Stimulated activated CD4-positive, alpha-beta T cell treated with anti-CD3 and anti-CD28 coated beads, Interleukin-15, amount 100 ng/mL, for 24 hours (primary cell): Measurements from ENCODE around the gene PSMC3.

Experiments used
- DNase-seq: peaks from one replicate; pipeline ENCODE4 v3.0.0-alpha.2; 2020

PSMC3 gene

GRCh38 chr11:47426062-47426956 lies at the start of gene PSMC3:
Gene PSMC3, minus strand, starts transcription at chr11:47426439. Its CDS starts 160 bp downstream, at chr11:47426279.
- DNase-seq: peak; percentile 100

- DNase-seq: no peak
Observed at GRCh38 chr11:47470671-47471070, 44.4 kb upstream of the PSMC3 start.

DNA sequence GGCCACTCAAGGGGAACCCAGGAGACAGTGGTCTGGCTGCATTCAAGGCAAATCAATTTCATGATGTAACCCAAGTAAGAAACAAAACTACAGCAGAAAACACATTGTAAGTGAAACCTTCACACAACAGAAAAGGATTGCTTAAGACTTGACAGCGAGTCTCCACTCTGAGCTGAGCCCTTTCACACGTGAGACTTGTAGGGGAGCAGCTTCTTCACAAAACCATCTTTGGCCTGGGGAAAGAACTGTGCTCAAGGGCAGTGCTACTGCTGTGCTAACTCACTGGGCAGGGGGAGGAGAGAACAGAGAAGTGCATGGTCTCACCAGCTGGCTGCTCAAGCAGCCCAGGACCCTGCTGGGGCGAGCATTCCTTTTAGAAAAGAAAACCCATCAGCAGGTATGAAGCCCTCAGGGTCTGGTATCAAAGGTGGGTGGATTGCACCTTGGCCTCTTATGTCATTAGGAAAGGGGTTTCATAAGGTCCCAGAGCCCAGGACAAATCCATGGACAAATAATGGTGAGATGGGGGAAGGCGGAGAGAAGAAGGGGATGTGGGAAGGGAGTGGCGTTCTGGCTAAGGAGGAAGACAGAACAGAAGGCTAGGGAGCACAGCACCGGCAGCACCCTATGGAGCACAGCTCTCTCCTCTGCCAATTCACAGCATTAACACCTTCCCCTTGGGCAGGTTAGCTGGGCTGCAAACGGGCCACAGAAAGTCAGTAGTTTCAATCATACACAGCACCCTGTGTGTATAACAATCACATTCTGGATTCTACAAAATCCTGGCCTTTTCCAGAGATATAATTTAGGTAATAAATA lies 43.3 kb upstream of the PSMC3 start:
- no peak for DNase-seq

DNA sequence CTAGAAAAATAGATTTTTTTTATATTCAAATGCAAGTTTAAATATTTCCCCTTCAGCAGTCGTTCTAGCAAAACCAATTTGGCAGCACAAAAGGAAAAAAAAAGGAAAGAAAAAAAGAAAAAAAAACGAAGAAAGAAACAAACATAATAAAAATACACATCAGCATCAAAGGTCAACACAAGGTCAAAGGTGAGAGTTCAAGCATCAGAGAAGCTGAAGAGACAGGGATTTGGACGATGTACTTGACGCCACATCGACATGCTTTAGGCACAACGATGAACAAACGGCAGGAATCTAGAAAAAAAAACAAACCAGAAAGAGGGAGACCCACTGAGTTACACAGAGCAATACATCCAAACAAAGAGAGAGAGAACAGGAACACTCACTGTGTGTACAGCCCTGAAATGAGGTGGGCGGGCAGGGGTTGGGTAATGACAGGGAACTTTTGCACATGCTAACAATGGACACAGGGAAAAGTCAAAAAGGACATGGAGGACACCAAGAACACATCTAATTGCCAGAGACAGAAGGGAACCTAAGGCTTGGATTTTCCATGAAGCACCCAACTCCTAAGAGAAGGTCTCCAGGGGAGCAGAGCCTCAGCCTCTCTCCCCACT lies 42.5 kb upstream of the PSMC3 start:
- DNase-seq: no peak

DNA sequence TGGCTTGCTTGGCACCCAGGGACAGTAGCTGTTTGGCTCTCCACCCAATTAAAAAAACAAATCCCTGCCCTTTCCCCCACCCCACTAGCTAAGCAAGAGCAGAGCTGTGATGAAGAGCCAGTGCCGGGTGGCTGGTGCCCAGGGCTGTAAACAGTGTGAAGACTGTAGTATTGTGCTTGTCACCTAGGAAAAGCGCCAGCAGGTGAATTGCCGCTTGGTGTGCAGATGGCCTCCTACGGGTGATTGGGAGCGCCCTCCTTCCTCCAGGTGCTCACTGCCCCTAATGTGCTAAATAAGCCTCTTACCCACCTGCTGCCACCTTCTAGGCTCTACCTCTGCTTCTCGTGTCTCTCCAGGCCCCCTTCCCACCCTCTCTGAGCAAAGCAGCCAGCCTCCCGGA lies 41.1 kb upstream of the PSMC3 start:
- no peak for DNase-seq

GRCh38 chr11:47466701-47467250 lies 40.5 kb upstream of the PSMC3 start:
- DNase-seq: no peak

DNA sequence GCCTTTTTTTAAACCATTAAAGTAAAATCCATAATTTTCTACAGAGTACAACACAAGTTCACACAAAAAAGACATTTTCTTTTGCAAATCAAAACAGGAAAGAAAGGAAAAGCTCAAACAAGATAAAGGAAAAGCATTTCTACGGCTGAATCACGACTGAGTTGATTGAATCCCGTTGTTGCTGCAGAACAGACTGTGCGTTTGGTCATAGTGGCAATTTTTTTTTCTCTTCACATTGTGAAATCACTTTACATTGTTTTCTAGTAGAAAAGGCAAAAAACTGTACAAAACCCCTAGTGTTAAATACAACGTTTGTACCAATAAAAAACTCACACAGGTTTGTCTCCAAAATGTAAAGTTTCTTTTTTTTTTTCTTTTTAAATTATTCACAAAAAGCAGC lies 40.0 kb upstream of the PSMC3 start:
- no peak for DNase-seq

DNA sequence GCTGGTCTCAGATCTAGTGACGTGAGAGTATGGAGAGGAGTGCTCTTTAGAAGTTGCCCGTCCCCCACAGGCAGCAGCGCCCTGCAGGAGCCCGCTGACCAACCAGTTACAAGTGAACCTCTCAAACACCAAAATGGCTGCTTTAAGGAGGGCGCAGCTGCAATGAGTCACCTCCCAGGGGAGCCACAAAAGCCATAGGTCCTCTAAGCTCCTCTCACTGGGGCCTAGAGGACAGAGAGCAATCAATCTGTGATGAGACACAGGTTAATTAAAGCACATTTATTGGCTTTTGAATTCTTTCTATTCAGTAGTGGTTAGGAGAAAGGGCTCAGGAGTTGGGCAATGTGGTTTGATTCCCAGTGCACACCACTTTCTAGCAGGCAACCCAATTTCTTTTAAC lies 38.2 kb upstream of the PSMC3 start:
- no peak for DNase-seq

DNA sequence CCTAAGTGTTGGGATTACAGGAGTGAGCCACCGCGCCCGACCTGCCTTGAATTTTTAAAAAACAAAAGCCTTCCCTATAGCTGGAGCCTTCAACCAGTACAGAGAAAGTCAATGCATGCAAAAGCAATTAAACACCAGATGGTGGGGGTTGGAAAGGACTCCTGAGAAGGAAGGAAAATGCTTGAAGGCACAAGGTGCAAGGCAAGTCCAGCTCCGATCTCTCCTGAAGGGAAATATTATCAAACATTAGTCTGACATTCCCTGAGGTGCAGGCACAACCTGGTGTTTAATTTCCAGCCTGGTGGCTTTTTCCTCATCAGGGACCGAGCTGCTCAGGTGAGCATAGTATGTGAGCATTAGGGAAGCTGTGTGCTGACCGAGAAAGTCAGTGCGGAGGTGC lies 35.6 kb upstream of the PSMC3 start:
- no peak for DNase-seq

GRCh38 chr11:47460571-47461235 lies 34.5 kb upstream of the PSMC3 start:
- DNase-seq: no peak

GRCh38 chr11:47454258-47454671 lies 28.0 kb upstream of the PSMC3 start:
- DNase-seq: peak; percentile 72

DNA sequence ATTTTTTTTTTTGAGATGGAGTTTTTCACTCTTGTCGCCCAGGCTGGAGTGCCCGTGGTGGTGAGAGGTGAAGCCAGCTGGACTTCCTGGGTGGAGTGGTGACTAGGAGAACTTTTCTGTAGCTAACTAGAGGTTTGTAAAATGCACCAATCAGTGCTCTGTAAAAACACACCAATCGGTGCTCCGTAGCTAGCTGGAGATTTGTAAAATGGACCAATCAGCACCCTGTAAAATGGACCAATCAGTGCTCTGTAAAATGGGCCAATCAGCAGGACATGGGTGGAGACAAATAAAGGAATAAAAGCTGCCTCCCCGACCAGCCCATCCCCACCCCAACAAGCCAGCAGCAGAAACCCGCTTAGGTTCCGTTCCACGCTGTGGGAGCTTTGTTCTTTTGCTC lies 27.1 kb upstream of the PSMC3 start:
- DNase-seq: no peak

- no peak for DNase-seq
Observed at GRCh38 chr11:47451990-47452389, 25.8 kb upstream of the PSMC3 start.

- no peak for DNase-seq
Observed at GRCh38 chr11:47451436-47451835, 25.2 kb upstream of the PSMC3 start.

DNA sequence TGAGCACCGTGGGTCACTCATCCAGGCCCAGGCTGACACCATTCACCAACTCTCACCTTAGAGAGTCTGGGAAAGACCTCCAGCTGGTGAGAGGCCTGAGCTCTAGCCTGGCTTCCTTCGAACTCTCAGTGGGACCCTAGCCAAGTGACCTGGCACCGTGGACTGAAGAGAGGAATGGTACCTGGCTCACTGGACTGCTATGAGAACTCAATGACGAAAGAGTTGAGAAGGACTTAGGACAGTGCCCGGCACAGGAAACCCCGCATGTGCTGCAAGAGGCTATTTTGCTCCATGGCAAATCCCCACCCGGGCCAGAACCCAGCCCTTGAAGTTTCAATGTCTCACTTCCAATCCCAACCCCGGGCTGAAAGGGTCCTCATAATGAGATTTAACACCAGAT lies 23.3 kb upstream of the PSMC3 start:
- DNase-seq: no peak

GRCh38 chr11:47448566-47449427 lies 22.6 kb upstream of the PSMC3 start, which contains the start of gene RAPSN:
Gene RAPSN, minus strand, starts transcription at chr11:47449136. Its CDS starts 172 bp downstream, at chr11:47448964.
- no peak for DNase-seq

DNA sequence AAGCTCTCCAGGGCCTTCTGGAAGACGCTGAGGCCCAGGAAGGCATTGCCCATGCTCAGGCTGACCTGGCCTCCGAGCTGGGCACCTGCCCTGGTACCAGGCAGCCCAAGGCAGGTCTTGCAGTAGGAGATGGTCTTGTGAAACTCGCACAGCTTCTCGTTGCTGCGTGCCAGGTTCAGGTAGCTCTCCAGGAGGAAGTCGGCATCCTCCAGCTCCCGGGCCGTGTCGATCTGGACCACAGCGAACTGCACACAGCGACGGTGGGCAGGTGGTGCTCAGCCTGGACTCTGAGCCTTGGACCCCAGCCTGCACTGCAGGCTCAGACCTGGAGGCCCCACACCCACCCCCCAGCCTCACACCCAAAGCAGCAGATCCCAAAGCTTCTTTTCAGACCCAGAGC lies 21.7 kb upstream of the PSMC3 start:
- no peak for DNase-seq

- DNase-seq: no peak
Observed at GRCh38 chr11:47446833-47447232, 20.6 kb upstream of the PSMC3 start.

DNA sequence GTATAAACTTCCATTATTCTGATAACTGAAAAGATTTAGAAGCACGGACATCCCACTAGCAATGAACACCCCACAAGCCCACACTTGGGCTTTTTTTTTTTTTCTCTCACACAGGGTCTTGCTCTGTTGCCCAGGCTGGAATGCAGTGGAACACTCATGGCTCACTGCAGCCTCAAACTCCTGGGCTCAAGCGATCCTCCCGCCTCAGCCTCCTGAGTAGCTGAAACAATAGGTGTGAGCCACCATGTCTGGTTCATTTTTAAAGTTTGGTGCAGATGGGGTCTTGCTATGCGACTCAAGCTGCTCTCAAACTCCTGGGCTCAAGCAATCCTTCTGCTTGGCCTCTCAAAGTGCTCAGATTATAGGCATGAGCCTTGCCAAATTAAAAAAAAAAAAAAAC lies 19.6 kb upstream of the PSMC3 start:
- DNase-seq: no peak

DNA sequence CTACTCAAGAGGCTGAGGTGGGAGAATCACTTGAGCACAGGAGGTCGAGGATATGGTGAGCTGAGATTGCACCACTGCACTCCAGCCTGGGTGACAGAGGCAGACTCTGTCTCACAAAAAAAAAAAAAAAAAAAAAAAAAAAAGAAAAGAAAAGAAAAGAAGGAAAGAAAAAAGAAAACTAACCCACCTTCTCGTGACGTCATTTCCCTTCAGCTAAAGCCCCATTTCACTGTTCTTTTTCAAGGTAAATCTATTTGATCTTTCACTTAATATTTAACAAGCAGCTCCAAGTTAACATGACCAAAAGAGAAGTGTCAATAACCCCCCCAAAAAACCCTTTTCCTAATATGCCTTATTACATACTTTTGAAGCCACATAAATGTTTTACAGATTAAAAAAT lies 17.6 kb upstream of the PSMC3 start:
- DNase-seq: no peak

DNA sequence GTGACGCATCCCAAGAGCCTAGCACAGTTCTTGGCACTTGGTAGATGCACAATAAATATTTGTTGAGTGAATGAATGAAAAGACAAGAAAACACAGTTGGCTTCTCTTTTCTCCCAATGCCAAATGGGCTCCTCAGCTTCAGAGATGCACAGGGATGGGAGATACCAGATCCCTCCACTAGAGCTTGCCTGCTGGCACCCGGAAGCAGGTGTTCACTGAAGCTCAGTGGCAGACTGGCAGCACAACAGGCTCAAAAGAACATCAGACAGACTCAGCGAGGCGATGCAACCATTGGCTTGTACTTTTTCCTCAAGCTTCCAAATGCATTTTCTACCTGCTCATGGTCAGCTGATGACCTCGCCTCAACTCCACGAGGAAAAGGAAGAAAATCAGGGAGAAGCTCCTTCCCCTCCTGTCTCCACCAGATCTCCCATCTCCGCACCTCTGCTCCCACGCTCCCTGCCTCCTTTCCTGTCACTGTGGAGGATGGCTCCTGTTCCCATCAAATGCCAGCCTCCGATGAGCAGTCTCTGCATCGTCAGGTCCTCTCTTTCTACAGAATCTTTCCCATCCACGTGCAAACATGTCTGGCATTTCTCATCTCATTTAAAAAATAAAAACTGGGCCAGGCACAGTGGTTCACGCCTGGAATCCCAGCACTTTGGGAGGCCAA lies 16.9 kb upstream of the PSMC3 start:
- no peak for DNase-seq
